Esophagus (tissue), 2 donors: ENCODE data around the gene APBB2. TPM values are rescaled to one million over a fixed set of nuclear protein-coding genes. Genes with fewer than 3 reads are reported as not detected.
"Not testable (repeated sequence)": the region's sequence is repeated elsewhere in the genome, so short reads cannot be mapped to it uniquely, and the experiment has no call there.

Source experiments
- H3K27ac ChIP-seq, 2 donors: one replicate each; pipeline ENCODE4 v1.5.1; 2013; ENCODE audit warnings: low read depth in 2 of 2, mild to moderate bottlenecking in 2 of 2, inconsistent platforms in 1 of 2, low read length in 1 of 2, moderate library complexity in 1 of 2
- H3K27me3 ChIP-seq, 2 donors: one replicate each; pipeline ENCODE4 v1.6.1; 2013; ENCODE audit warnings: low read length in 2 of 2, control low read depth in 1 of 2, mild to moderate bottlenecking in 1 of 2; ENCODE audit not compliant: insufficient read depth in 2 of 2, control insufficient read depth in 1 of 2
- H3K36me3 ChIP-seq, 2 donors: one replicate each; pipeline ENCODE4 v1.6.1; 2013; ENCODE audit warnings: low read length in 1 of 2; ENCODE audit not compliant: control insufficient read depth in 2 of 2, insufficient read depth in 2 of 2
- H3K4me1 ChIP-seq, 2 donors: one replicate each; pipeline ENCODE4 v1.6.1; 2013; ENCODE audit warnings: low read length in 1 of 2; ENCODE audit not compliant: control insufficient read depth in 2 of 2, insufficient read depth in 2 of 2
- H3K4me3 ChIP-seq, 2 donors: one replicate each; pipeline ENCODE4 v1.5.1; 2013; ENCODE audit warnings: low read length in 2 of 2, mild to moderate bottlenecking in 2 of 2, low read depth in 1 of 2, moderate library complexity in 1 of 2
- H3K9me3 ChIP-seq, 2 donors: one replicate each; pipeline ENCODE4 v1.6.1; 2013; ENCODE audit warnings: mild to moderate bottlenecking in 2 of 2, low read depth in 1 of 2, low read length in 1 of 2, moderate library complexity in 1 of 2; ENCODE audit not compliant: control insufficient read depth in 2 of 2, insufficient read depth in 1 of 2
- WGBS, 2 donors: extraction: QIAGEN DNeasy Blood & Tissue Kit; methylation state at CpG; one replicate each; pipeline ENCODE4 v1.1.7; 2013; 5-methylcytosine and 5-hydroxymethylcytosine counted together
- polyA plus RNA-seq, 2 donors: library from polyadenylated mRNA; stranded (reverse); fragments of 200-250 nt; gene quantifications; one replicate each; pipeline ENCODE4 v1.2.3, GENCODE V29; 2013
- donor health status: healthy with polysubstance abuse.
- donor health status: Bipolar disorder and iron deficiency.

Gene APBB2
- polyA plus RNA-seq, 2 donors = 3.0 to 4.0 TPM

DNA sequence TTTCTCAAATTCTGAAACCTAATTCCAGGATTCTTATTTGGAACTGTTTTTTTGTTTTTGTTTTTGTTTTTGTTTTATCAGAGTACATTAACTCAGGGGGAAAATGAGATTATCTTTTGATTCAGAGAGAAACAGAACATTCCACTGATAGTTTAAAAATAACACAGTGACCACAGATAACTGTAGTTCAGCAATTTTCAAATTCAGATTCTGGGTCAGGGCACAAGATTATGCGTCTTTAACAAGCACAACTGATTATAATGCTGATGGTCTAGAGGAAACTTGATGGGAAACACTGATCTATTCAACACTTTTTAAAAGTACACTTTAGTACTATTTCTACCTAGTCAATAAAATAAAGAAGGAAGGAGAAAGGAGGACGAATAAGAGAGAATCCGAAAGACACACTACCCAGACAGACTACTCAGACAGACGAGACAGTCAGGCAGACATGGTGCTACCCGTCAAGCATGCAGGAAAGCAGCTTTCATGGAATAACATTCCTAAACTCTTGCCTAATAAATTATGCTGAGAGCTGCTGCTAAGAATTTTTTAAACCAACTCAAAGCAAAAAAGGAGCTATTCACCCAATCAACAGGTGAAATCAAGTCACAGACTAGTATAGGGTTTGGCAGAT lies 59.0 kb downstream of the APBB2 start:
- Histone ChIP-seq H3K4me3 (no peak overlapping the region), H3K27ac (peak overlapping the region in 1 of 2 donors; percentile 18), H3K27me3 (no peaks in the 10 kb centered on the region), H3K9me3 (no peaks in the 10 kb centered on the region), H3K4me1 (peaks cover 0 to 2% of the 10 kb centered on the region in 2 donors), H3K36me3 (no peaks in the 10 kb centered on the region)
- 71 to 79% methylated on average over 5 of the region's 5 CpGs for WGBS, 2 donors

DNA sequence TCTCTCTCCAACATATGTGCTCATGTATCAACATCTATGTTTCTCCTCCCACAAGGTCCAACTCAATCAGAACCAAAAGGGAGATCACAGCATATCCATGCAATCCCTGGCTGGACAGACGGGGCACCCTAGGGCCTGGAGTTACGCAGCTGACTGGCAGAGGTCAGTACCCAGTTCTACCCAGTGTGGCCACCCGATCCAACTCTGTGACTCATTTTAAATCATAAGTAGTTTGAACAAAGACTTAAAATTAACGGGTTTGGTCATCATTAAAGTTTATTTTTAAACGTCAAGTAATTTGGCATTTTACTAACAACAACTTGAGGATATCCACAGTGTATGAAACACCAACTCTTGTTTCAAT lies 59.5 kb downstream of the APBB2 start:
- Histone ChIP-seq H3K4me1 (peaks cover 0 to 2% of the 10 kb centered on the region in 2 donors), H3K4me3 (no peak overlapping the region), H3K27me3 (no peaks in the 10 kb centered on the region), H3K9me3 (no peaks in the 10 kb centered on the region), H3K27ac (no peak overlapping the region), H3K36me3 (no peaks in the 10 kb centered on the region)
- 75 to 89% methylated on average over 5 of the region's 5 CpGs for WGBS, 2 donors

DNA sequence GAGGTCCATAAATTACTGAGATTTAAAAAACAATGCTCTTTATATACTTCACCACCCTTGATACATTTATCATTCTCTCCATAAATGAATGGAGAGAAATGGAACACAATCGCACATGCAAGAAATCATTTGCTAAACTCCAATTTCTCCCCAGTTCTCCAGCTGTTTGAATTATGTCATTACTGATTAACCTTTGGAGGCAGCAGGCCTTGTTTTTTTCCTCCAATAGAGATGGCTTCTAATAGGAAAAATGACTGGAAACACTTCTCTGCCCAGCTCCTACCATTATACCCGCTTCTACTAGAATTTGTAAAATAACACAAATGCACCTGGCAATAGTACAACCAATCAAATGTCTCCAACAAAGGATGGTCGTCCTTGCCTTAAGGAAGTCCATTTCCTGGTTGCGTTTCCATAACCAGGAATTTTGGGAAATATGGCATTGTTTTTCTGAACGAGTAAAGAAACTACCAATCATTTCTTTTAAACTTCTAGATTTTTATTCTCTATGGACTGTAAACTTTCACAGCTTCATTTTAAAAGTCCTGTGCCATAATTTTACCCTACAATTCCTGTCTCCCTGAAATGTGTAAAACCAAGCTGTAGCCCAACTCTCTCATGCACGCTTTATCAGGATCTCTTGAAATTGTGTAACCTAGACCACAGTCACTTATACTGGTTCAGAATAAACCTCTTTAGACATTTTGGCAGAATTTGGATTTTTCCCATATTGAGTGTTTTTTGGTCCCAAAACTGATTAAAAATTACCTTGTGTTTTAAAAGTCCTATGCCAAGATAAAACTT lies 60.1 kb downstream of the APBB2 start:
- Histone ChIP-seq H3K9me3 (no peaks in the 10 kb centered on the region), H3K4me3 (no peak overlapping the region), H3K4me1 (peaks cover 0 to 2% of the 10 kb centered on the region in 2 donors), H3K27me3 (no peaks in the 10 kb centered on the region), H3K36me3 (no peaks in the 10 kb centered on the region), H3K27ac (no peak overlapping the region)
- WGBS, 2 donors = 52 to 72% methylated on average over 6 of the region's 6 CpGs

DNA sequence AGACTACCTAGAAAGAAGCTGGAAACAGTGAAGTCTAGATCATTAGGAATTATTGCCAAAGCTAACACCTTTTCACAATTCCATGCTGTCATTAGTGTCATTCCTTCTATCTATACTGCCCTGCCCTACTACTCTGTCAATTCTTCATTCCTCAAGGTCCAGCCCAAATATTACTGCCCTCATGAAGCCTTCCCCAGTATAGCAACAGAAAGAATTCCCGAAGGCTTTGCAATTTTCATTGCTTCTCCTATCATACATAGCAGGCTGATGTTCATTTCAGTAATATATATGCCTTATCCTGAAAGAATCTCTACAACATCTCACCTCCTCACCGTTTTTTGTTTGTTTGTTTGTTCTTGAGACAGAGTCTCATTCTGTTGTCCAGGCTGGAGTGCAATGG lies 63.9 kb downstream of the APBB2 start:
- no peaks in the 10 kb centered on the region for H3K36me3 ChIP-seq
- H3K9me3 ChIP-seq = no peaks in the 10 kb centered on the region
- H3K4me3 ChIP-seq = no peak overlapping the region
- H3K4me1 ChIP-seq = no peaks in the 10 kb centered on the region
- 84 to 88% methylated on average over 2 of the region's 2 CpGs for WGBS, 2 donors
- no peak overlapping the region for H3K27ac ChIP-seq
- H3K27me3 ChIP-seq = no peaks in the 10 kb centered on the region

DNA sequence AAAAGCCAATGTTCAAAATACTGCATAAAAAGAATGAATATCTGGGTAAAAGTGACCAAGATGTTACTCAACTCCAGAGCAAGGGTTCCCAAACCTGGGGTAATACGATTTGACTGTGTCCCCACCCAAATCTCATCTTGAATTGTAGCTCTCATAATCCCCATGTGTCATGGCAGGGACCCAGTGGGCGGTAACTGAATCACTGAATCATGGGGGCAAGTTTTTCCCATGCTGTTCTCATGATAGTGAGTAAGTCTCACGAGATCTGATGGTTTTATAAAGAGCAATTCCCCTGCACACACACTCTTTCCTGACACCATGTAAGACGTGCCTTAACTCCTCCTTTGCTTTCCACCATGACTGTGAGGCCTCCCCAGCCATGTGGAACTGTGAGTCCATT lies 64.8 kb downstream of the APBB2 start:
- 81 to 83% methylated on average over 4 of the region's 4 CpGs for WGBS, 2 donors
- H3K27me3 ChIP-seq, H3K9me3 ChIP-seq, H3K36me3 ChIP-seq, H3K4me3 ChIP-seq, H3K4me1 ChIP-seq, H3K27ac ChIP-seq: not testable (repeated sequence)

DNA sequence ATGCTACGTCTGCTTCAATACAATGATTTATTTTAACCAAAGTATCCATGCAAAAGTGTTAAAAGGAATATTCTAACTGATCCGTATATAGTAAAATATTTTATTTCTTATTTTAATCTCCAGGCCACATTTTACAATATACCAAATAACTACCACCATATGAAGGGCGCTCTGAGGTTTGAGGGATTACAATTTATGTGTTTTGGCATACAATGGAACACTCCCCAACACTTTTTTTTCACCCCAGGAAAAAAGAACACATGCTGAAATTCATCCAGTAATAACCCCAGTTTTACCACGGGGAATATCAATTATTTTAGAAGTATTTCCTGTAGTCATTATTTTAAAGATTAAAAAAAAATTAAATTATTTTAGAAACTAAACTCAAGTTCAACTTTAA lies 65.4 kb downstream of the APBB2 start:
- Histone ChIP-seq H3K36me3 (no peaks in the 10 kb centered on the region), H3K9me3 (no peaks in the 10 kb centered on the region), H3K27ac (no peak overlapping the region), H3K4me1 (peaks cover 0 to 4% of the 10 kb centered on the region in 2 donors), H3K27me3 (no peaks in the 10 kb centered on the region), H3K4me3 (no peak overlapping the region)
- 68 to 78% methylated on average over 4 of the region's 4 CpGs for WGBS, 2 donors

DNA sequence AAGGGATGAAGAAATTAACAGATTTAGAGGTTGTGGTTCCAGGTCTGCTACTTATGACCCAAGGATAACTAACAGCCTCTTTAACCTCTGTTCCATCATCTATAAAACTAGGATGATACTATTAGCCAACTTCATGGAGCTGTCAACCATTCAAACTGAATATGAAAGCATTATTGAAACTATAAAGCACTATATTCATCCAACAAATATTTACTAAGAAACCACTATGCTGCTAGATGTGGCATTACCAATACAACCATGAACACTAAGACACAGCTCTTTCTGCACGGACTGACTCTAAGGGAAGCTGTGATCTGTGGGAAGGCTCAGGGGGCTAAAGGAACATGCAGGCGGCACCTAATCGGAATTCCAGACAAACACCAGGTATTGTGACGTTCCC lies 66.0 kb downstream of the APBB2 start:
- peaks cover 0 to 4% of the 10 kb centered on the region in 2 donors for H3K4me1 ChIP-seq
- H3K9me3 ChIP-seq = no peaks in the 10 kb centered on the region
- no peak overlapping the region for H3K4me3 ChIP-seq
- no peak overlapping the region for H3K27ac ChIP-seq
- no peaks in the 10 kb centered on the region for H3K36me3 ChIP-seq
- WGBS, 2 donors = 92 to 96% methylated on average over 4 of the region's 4 CpGs
- H3K27me3 ChIP-seq = no peaks in the 10 kb centered on the region

DNA sequence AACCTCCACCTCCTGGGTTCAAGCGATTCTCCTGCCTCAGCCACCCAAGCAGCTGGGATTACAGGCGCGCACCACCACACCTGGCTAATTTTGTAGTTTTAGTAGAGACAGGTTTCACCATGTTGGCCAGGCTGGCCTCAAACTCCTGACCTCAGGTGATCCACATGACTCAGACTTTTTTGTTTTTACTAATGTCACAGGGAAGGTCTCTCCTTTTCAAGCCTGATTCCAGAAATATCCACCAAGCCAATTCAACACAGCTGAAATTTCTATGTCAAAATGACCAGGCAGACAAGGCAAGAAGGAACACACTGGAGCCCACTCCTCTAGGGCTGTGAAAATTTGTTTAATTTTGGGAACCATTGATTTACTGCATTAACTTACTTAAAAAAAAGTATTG lies 66.8 kb downstream of the APBB2 start:
- not testable (repeated sequence) for H3K36me3 ChIP-seq, H3K27ac ChIP-seq, H3K4me1 ChIP-seq, H3K4me3 ChIP-seq, H3K9me3 ChIP-seq, H3K27me3 ChIP-seq
- 86 to 91% methylated on average over 3 of the region's 3 CpGs for WGBS, 2 donors

DNA sequence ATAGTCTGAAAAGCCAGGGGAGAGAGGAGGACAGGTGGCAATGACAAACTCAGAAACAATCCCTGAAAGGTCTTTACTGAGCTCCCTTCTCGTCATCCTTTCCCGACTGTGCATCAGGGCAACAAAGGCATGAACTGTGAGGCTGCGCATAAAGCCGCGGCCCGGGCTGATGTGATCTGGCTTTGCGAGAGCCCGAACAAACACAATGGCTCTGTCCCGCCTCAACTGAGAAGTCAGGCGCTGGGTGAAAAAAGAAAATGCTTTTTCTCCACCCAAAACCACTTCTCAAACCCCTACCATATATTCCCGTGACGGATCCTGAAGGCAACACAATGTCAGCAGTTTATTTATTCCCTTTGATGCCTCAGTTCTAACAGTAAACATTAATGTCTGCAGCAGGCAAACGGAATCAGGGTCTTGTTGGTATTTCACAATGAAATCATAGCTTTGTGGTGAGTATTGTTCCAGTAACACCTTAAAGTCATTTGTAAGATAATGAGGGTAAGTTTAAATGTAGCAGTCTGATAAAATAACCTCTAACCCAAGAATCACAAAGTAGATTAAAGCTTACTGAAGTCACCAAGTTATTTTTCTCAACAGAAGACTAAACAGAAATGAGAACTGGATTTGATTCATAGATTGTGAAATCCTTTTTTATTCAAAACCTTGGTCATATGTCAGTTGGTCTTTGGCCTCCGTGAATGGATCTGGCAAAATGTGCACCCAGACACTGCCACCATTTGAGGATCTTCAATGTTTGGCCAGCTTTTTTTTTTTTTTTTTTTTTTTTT lies 67.4 kb downstream of the APBB2 start:
- Histone ChIP-seq H3K27ac (peak overlapping the region in 1 of 2 donors; percentile 13), H3K36me3 (no peaks in the 10 kb centered on the region), H3K4me3 (no peak overlapping the region), H3K4me1 (peaks cover 0 to 4% of the 10 kb centered on the region in 2 donors), H3K9me3 (no peaks in the 10 kb centered on the region), H3K27me3 (no peaks in the 10 kb centered on the region)
- WGBS, 2 donors = 72 to 76% methylated on average over 14 of the region's 14 CpGs
